Right lobe of liver (tissue), 4 donors: ENCODE results near the gene ELOVL6.

ENCODE experiments used
- CTCF ChIP-seq, 4 donors: fragments of 200-600 bp in 3 of 4; fragments of 450-650 bp in 1 of 4; IDR thresholded peaks; one replicate each; pipeline versions ENCODE4 v1.5.1 to v1.8.0; 2016 to 2022; ENCODE audit warnings: antibody characterized with exemption in 4 of 4, mild to moderate bottlenecking in 2 of 4
- POLR2A ChIP-seq: fragments of 450-650 bp; IDR thresholded peaks from one replicate; pipeline ENCODE4 v1.6.1; 2017; ENCODE audit warnings: antibody characterized with exemption, mild to moderate bottlenecking
- donor health status: DM: no; HTN: no; CAD: no.
- donor health status: DM: no; HTN: no; CAD: no.
- donor health status: DM: no; HTN: yes; CAD: no.

DNA sequence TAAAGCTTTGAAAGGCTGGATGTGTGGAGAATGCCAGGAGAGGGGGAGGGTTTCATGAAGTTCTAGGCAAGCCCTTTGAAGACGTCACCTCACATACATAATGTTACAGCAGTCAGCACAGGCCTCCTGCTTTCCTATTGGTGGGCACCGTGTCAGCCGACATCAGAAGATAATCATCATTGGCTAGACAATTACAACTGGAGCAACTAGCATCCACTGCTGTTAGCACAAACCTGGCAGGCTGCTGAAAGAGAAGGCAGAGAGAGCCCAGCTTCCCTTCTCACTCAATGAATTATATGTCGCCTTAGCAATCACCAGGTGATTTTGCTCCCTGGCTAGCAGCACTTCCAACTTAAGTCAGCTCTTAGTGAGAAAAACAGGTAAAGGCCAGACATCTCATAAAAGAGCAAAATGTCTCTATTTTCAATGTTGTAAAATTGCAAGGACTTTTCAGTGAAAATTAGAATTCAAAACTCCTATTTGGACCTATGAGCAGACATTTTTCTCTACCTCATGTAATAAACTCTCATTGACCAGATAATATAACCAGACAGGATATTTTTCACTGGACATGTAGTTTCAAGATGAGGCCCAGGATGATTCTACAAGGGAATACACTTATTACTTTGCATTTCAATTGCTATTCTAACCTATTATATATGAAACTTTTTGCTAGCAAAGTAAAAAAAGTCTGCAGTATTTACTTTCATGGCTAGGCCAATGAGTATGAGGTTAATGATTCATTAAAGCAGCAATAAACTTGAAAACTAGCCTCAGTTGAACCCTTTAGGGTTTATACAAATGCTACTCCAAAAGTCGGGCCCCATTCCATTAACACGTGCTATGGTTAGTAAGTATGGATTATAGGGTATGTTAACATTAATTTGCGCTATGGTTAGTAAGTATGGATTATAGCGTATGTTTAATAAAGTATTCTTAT lies 4.3 kb downstream of the ELOVL6 start:
- TF ChIP-seq POLR2A (peak; percentile 64), CTCF (IDR thresholded peaks at IDR 0.05) (no peak)
